WERI-Rb-1 (cell line): Measurements from ENCODE around the gene PNPLA2.
A peak's percentile ranks its signal among the peaks of the same experiment; 100 is the strongest.

Source experiments
- DNase-seq: peaks from one replicate; pipeline ENCODE4 v3.0.0-alpha.2; 2020
- H3K27ac ChIP-seq: fragments of 250-450 bp; sonication (Bioruptor Pico); 2 replicates; pipeline ENCODE4 v1.5.1; 2020; ENCODE audit warnings: mild to moderate bottlenecking, moderate library complexity
- H3K27me3 ChIP-seq: fragments of 250-450 bp; sonication (Bioruptor Pico); 2 replicates; pipeline ENCODE4 v1.5.1; 2021; ENCODE audit warnings: mild to moderate bottlenecking, low read depth, moderate library complexity; ENCODE audit not compliant: insufficient read depth, severe bottlenecking
- H3K36me3 ChIP-seq: fragments of 250-450 bp; sonication (Bioruptor Pico); 2 replicates; pipeline ENCODE4 v1.5.1; 2020; ENCODE audit warnings: mild to moderate bottlenecking, moderate library complexity
- H3K4me3 ChIP-seq: 2 replicates; pipeline ENCODE4 v1.5.1; 2011; ENCODE audit warnings: low read depth, mild to moderate bottlenecking, control low read depth, low read length
- H3K9me3 ChIP-seq: fragments of 250-450 bp; sonication (Bioruptor Pico); 2 replicates; pipeline ENCODE4 v1.5.1; 2021; ENCODE audit warnings: mild to moderate bottlenecking, moderate library complexity; ENCODE audit not compliant: severe bottlenecking
- TF ChIP-seq, protein P1 (sequence below): IDR thresholded peaks from 2 replicates; pipeline ENCODE4 v1.5.1; 2011; ENCODE audit warnings: low read depth, mild to moderate bottlenecking, control low read depth, inconsistent platforms, low read length

The PNPLA2 gene

DNA sequence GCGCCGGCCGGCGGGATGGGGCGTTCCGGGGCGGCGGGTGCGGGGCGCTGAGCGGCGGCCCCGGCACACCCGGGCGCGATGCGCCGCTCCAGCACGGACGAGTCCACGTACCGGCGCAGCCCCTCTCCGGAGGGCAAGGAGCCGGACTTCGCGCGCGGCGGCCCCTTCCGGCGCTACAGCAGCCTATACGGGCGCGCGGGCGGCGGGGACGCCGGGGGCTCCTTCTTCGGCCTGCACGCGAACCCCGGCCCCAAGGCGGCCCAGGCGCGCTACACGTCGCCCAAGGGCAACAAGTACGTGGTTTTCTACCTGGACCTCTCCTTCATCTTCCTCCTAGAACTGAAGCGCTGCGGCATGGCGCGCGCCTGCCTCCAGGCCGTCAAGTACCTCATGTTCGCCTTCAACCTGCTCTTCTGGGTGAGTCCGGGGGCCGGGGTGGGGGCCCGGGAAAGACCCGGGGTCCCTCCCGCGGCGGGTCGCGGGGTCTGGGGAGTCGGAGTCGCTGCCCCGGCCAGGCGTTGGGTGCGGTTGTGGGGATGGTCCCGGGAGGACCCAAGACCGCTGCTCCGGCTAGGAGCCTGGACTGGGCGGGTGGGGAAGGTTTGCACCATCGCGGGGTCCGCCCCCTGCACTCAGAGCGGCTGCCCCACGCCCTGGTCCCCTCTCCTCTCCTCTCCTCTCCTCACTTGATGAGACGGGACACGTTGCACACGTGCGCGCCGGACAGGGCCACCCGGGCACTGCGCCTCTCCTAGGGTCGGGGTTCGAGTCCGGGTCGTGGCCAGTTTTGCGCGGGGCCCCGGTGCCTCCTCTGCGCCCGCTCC lies 31.4 kb downstream of the PNPLA2 start:
- TF ChIP-seq, protein P1, sequence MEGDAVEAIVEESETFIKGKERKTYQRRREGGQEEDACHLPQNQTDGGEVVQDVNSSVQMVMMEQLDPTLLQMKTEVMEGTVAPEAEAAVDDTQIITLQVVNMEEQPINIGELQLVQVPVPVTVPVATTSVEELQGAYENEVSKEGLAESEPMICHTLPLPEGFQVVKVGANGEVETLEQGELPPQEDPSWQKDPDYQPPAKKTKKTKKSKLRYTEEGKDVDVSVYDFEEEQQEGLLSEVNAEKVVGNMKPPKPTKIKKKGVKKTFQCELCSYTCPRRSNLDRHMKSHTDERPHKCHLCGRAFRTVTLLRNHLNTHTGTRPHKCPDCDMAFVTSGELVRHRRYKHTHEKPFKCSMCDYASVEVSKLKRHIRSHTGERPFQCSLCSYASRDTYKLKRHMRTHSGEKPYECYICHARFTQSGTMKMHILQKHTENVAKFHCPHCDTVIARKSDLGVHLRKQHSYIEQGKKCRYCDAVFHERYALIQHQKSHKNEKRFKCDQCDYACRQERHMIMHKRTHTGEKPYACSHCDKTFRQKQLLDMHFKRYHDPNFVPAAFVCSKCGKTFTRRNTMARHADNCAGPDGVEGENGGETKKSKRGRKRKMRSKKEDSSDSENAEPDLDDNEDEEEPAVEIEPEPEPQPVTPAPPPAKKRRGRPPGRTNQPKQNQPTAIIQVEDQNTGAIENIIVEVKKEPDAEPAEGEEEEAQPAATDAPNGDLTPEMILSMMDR, result no peak
- H3K27ac ChIP-seq, result no peak overlapping the region
- H3K4me3 ChIP-seq, result peak overlapping the region; percentile 33
- no peaks in the 10 kb centered on the region for H3K9me3 ChIP-seq
- no peaks in the 10 kb centered on the region for H3K27me3 ChIP-seq
- no peak for DNase-seq
- H3K36me3 ChIP-seq, result no peaks in the 10 kb centered on the region

DNA sequence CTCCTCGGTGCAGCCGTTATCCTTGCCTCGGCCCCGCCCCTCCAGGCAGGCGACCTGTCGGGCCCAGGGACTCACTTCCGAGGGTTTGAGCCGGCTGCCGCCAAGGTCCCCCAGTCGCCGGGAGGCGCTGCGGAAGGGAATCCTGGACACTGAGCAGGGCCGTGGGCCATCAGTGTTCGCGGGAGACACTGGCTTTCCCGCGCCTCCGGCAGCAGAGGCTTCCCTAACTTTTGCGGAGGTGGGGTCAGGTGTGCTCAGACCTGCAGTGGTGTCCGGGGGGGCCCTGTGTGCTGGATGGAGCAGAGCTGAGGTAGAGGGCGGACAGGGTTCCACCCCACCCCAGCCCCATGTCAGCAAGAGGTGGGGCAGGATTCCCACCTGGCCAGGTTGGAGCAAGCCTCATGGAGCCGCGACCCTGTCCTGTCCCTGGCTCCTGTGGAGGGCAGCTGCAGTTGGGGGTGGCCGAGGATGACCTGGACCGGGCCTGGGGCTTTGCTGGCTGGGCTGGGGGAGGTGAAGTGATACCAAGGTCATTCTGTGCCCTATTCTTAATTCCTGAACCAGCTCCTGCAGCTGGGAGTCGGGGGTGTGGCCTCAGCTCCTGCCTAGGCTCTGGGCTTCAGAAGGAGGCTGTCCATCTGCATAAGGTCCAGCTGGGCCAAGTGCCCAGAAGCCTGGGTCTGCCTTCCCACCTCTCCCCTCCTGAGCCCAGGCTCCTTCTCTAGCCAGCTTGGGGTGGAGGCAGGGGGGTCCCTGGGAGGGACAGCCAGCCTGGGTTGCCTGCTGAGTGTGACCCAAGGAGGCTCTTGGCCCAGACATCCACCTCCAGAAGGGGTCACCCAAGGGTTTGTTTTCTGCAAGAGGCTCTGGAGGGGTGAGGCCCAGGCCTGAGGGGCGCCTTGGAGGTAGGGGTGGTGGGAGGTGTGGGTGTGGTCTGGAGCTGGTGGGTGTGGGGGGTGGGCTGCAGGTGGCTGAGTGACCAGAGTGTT lies 32.4 kb downstream of the PNPLA2 start:
- TF ChIP-seq, protein P1, result peak; percentile 64
- H3K9me3 ChIP-seq, result no peaks in the 10 kb centered on the region
- peak overlapping the region; percentile 33 for H3K4me3 ChIP-seq
- no peak overlapping the region for H3K27ac ChIP-seq
- DNase-seq, result peak; percentile 75
- no peaks in the 10 kb centered on the region for H3K27me3 ChIP-seq
- no peaks in the 10 kb centered on the region for H3K36me3 ChIP-seq

DNA sequence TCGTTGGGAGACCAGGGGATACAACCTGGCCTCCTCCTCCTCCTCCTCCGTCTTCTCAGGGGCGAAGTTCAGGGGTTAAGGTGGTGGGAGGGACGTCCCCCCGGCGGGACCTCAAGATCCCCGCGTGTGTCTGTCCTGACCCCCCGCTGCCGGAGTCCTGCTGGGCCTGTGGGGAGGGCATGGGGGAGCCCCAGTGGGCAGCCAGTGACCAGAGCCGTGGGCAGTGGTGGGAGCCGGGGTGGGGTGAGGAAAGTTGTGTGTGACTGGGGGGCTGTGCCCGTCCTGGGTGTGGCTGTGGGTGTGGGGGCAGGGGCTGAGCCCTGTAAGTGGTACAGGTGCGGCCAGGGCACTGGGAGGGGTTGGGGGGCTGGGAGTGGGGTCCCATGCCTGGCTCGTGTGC lies 34.0 kb downstream of the PNPLA2 start:
- H3K9me3 ChIP-seq, result no peaks in the 10 kb centered on the region
- H3K27ac ChIP-seq, result no peak overlapping the region
- TF ChIP-seq, protein P1, result no peak
- no peaks in the 10 kb centered on the region for H3K27me3 ChIP-seq
- no peaks in the 10 kb centered on the region for H3K36me3 ChIP-seq
- DNase-seq, result no peak
- no peak overlapping the region for H3K4me3 ChIP-seq

DNA sequence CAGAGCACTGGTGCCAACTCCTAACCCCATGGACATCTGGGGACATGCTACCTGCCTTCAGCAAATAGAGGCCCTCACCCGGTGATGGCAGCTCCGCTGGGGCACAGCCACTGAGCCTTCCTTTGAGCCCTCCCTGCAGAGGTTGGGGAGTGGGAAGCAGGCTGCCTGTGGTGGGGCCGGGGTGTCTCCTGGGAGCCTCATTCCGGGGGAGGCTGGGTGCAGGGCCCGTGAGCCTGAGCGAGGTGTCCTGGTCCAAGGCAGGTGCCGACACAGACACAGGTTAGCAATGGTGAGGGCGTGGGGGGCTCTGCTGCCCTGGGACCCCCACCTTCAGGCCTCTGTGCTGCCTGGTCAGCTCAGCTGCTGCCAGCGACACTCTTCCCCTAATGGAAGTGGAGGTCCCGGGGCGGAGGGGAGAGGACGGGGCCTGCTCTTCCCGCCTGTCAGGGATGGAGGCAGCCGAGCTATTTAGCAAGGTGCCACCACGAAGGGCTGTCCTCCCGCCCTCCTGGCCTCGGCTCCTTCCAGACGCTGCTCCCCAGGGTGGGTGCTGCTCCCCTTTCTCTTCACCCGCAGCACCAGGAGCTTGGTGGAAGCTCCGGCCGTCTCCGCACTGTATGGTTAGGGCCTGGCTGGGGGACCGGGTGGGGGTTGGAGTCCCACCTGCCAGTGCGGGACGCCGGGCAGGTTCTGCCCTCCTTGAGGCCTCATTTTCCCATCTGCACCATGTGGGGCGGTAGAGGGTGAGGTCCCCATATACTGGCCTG lies 35.2 kb downstream of the PNPLA2 start:
- no peak overlapping the region for H3K27ac ChIP-seq
- TF ChIP-seq, protein P1, result no peak
- H3K27me3 ChIP-seq, result no peaks in the 10 kb centered on the region
- no peak for DNase-seq
- H3K9me3 ChIP-seq, result no peaks in the 10 kb centered on the region
- H3K36me3 ChIP-seq, result no peaks in the 10 kb centered on the region
- no peak overlapping the region for H3K4me3 ChIP-seq

DNA sequence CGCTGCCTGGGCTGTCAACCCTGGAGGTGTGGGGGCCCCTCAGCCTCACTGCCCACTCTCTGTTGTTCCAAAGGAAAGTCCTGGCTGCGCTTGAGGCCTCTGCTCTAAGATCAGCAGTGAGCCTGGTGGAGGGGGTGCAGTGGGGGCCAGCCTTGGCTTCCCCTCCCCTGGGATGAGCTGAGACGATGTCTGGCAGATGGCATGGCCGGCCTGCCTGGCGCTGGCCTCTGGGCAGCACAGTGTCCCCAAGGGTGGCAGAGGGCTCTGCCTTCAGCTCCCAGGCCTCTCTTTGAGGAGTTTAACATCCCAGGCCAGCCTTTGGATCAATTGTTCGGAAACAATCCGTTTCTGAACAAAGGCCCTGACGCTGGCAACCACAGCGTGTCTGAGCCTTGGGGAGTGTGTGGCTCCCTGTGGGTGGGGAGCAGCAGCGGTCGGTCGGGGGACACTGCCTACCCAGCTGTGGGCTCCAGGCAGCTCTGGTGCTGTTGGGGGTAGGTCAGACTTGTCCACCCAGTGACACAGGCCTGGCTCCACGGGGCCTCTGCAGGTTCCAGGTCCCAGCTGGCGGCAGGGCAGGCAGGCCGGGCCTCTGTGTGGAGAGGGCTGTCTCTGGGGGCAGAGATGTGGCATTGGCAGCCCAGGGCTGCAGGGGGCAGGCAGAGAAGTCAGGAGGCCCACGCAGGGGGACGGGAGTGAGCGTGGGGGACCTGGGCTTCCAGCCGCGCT lies 36.1 kb downstream of the PNPLA2 start:
- Histone ChIP-seq H3K27ac (peak overlapping the region; percentile 28), H3K36me3 (no peaks in the 10 kb centered on the region), H3K4me3 (no peak overlapping the region), H3K9me3 (no peaks in the 10 kb centered on the region), H3K27me3 (no peaks in the 10 kb centered on the region)
- TF ChIP-seq, protein P1, result no peak
- DNase-seq, result no peak
